Measurements from ENCODE around the gene ZFP42. TPM values are rescaled to one million over a fixed set of nuclear protein-coding genes. Genes with fewer than 3 reads are reported as not detected.

The ZFP42 gene
- total RNA-seq, 1 experiment from 2014 or later, result 0.12 TPM

DNA sequence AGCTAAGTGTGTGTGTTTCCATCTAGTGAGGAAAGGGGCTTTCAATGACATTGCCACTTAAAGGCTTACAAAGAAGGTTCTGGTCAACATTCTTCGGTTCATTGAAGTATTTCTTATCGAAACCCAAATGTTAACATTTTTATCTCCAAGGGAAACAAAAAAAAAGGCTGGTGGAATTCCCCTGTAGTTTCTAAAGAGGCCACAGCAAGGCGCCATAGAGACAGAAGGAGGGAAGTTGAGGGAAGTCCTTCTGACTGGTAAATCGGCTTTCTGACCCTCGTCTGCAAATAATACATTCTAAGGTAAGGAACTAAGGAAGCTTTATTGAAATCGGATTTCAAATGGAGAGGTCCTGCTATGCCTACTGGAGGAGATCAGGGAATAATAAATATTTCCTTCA, 1.7 kb upstream of the ZFP42 start (continued):
- TF ChIP-seq, protein P1, sequence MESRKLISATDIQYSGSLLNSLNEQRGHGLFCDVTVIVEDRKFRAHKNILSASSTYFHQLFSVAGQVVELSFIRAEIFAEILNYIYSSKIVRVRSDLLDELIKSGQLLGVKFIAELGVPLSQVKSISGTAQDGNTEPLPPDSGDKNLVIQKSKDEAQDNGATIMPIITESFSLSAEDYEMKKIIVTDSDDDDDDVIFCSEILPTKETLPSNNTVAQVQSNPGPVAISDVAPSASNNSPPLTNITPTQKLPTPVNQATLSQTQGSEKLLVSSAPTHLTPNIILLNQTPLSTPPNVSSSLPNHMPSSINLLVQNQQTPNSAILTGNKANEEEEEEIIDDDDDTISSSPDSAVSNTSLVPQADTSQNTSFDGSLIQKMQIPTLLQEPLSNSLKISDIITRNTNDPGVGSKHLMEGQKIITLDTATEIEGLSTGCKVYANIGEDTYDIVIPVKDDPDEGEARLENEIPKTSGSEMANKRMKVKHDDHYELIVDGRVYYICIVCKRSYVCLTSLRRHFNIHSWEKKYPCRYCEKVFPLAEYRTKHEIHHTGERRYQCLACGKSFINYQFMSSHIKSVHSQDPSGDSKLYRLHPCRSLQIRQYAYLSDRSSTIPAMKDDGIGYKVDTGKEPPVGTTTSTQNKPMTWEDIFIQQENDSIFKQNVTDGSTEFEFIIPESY (IDR thresholded peaks at IDR 0.05; ENCODE audit: extremely low read depth, insufficient replicate concordance, low read length), result no peak
- TF ChIP-seq ZNF274 (IDR thresholded peaks at IDR 0.05; ENCODE audit: low read depth, low read length) (no peak), SIN3A (IDR thresholded peaks at IDR 0.05; ENCODE audit: low read depth) (no peak), CEBPB (IDR thresholded peaks at IDR 0.05; ENCODE audit: low read depth) (no peak), POLR2AphosphoS5 (IDR thresholded peaks at IDR 0.05; ENCODE audit: low read depth, low read length) (no peak), EZH2 (IDR thresholded peaks at IDR 0.05) (no peak)

DNA sequence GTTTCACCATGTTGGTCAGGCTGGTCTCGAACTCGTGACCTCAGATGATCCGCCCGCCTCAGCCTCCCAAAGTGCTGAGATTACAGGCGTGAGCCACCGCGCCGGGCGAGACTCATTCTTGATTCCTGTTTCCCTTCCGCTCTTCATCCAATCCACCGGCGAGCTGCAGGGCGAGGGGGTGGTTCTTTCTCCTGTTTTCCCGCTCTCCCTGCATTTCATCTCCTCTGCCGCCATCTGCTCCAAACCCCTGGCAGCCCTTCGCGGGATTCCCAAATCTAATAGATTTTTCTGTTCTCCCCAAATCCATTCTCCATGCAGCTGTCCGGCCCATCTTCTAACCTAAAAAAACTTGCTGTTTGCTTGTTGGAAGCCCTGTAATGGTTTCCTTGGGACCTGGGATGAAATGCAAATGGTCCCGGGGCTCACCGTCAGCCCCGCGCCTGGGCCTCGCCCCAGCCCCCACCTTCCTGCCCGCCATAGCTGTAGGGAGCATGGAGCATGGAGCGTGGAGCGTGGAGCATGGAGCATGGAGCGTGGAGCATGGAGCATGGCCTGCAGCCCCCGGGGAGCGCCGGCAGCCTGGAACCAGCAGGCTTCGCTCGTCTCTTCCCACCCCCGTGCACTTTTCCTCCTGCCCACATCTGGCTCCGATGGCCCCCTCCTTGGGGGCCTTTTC, 1.1 kb downstream of the ZFP42 start:
- no peak overlapping the region for H3K9ac ChIP-seq (ENCODE audit: low read length)
- ChIA-PET RAD21 (ENCODE audit: low non-redundant PET in 1 of 2, low total read pairs in 2 of 2, uncharacterized antibody in 2 of 2, unreplicated experiment in 2 of 2) (no interaction called here), CTCF (interaction anchor here (0.6 kb wide), 1 partner anchor 13 kb away, joined by 4 read pairs; no protein-coding TSS in a partner anchor), POLR2A (no interaction called here)
- H3K4me1 ChIP-seq (ENCODE audit: control insufficient read depth in 1 of 2, insufficient read depth in 2 of 2, low read length in 2 of 2), result peaks cover 2 to 13% of the 10 kb centered on the region in 2 experiments; a peak in 3 of 4 replicates
- ATAC-seq, result no peak
- no peaks in the 10 kb centered on the region for H3K79me2 ChIP-seq (ENCODE audit: insufficient read depth, low read length)
- H3K9me3 ChIP-seq (ENCODE audit: control insufficient read depth in 1 of 2, insufficient read depth in 1 of 2, low read depth in 1 of 2, low read length in 2 of 2), result no peaks in the 10 kb centered on the region
- no TSS peak for BruUV-seq (replicated peaks)
- H3K36me3 ChIP-seq (ENCODE audit: control insufficient read depth in 1 of 2, insufficient read depth in 2 of 2, low read length in 2 of 2), result no peaks in the 10 kb centered on the region
- intact Hi-C loops (cut with micrococcal nuclease), result loop anchor here (10.0 kb wide), 1 partner anchor 1272 kb away; the partner anchor contains the start of gene FAT1
- no peaks in the 10 kb centered on the region for H4K20me1 ChIP-seq (ENCODE audit: insufficient read depth)
- H3K9me2 ChIP-seq (ENCODE audit: insufficient read depth), result no peaks in the 10 kb centered on the region
- H3K27me3 ChIP-seq (ENCODE audit: insufficient read depth, low read length), result no peaks in the 10 kb centered on the region
- no peak overlapping the region for H3K4me2 ChIP-seq (ENCODE audit: low read length)
- H2AFZ ChIP-seq (ENCODE audit: low read depth, low read length, poor library complexity, severe bottlenecking), result no peak overlapping the region
- DNase-seq (ENCODE audit: low read depth, low spot score), result no peak
- H3K4me3 ChIP-seq (replicated peaks in 1 of 2; ENCODE audit: low read depth in 1 of 2, low read length in 2 of 2), result no peak overlapping the region
- H3K27ac ChIP-seq (ENCODE audit: low read depth, low read length), result no peak overlapping the region
- no peak for TF ChIP-seq CEBPB (IDR thresholded peaks at IDR 0.05; ENCODE audit: low read depth)
- no peak for TF ChIP-seq POLR2AphosphoS5 (IDR thresholded peaks at IDR 0.05; ENCODE audit: low read depth, low read length)
- TF ChIP-seq, protein P2, sequence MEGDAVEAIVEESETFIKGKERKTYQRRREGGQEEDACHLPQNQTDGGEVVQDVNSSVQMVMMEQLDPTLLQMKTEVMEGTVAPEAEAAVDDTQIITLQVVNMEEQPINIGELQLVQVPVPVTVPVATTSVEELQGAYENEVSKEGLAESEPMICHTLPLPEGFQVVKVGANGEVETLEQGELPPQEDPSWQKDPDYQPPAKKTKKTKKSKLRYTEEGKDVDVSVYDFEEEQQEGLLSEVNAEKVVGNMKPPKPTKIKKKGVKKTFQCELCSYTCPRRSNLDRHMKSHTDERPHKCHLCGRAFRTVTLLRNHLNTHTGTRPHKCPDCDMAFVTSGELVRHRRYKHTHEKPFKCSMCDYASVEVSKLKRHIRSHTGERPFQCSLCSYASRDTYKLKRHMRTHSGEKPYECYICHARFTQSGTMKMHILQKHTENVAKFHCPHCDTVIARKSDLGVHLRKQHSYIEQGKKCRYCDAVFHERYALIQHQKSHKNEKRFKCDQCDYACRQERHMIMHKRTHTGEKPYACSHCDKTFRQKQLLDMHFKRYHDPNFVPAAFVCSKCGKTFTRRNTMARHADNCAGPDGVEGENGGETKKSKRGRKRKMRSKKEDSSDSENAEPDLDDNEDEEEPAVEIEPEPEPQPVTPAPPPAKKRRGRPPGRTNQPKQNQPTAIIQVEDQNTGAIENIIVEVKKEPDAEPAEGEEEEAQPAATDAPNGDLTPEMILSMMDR (IDR thresholded peaks at IDR 0.05 in 2 of 3, conservative IDR thresholded peaks at IDR 0.05 in 1 of 3; ENCODE audit: borderline replicate concordance in 1 of 3, insufficient read depth in 1 of 3, low read depth in 2 of 3, low read length in 2 of 3), result no peak
- TF ChIP-seq YY1 (IDR thresholded peaks at IDR 0.05; ENCODE audit: extremely low read depth, insufficient replicate concordance, low read depth, low read length), result no peak
- no peak for TF ChIP-seq POLR2A (IDR thresholded peaks at IDR 0.05; ENCODE audit: borderline replicate concordance, extremely low read depth, insufficient read depth, insufficient read length)
- no peak for TF ChIP-seq ZNF274 (IDR thresholded peaks at IDR 0.05; ENCODE audit: low read depth, low read length)
- TF ChIP-seq JUND (IDR thresholded peaks at IDR 0.05), result no peak
- no peak for TF ChIP-seq EZH2 (IDR thresholded peaks at IDR 0.05)
- no peak for TF ChIP-seq EZH2phosphoT487 (IDR thresholded peaks at IDR 0.05; ENCODE audit: borderline replicate concordance)
- no peak for TF ChIP-seq RAD21 (IDR thresholded peaks at IDR 0.05; ENCODE audit: low read depth)
- TF ChIP-seq, protein P3, sequence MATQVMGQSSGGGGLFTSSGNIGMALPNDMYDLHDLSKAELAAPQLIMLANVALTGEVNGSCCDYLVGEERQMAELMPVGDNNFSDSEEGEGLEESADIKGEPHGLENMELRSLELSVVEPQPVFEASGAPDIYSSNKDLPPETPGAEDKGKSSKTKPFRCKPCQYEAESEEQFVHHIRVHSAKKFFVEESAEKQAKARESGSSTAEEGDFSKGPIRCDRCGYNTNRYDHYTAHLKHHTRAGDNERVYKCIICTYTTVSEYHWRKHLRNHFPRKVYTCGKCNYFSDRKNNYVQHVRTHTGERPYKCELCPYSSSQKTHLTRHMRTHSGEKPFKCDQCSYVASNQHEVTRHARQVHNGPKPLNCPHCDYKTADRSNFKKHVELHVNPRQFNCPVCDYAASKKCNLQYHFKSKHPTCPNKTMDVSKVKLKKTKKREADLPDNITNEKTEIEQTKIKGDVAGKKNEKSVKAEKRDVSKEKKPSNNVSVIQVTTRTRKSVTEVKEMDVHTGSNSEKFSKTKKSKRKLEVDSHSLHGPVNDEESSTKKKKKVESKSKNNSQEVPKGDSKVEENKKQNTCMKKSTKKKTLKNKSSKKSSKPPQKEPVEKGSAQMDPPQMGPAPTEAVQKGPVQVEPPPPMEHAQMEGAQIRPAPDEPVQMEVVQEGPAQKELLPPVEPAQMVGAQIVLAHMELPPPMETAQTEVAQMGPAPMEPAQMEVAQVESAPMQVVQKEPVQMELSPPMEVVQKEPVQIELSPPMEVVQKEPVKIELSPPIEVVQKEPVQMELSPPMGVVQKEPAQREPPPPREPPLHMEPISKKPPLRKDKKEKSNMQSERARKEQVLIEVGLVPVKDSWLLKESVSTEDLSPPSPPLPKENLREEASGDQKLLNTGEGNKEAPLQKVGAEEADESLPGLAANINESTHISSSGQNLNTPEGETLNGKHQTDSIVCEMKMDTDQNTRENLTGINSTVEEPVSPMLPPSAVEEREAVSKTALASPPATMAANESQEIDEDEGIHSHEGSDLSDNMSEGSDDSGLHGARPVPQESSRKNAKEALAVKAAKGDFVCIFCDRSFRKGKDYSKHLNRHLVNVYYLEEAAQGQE (IDR thresholded peaks at IDR 0.05; ENCODE audit: low read depth), result no peak
- TF ChIP-seq, protein P4, sequence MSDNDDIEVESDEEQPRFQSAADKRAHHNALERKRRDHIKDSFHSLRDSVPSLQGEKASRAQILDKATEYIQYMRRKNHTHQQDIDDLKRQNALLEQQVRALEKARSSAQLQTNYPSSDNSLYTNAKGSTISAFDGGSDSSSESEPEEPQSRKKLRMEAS (IDR thresholded peaks at IDR 0.05), result no peak
- TF ChIP-seq, protein P5, sequence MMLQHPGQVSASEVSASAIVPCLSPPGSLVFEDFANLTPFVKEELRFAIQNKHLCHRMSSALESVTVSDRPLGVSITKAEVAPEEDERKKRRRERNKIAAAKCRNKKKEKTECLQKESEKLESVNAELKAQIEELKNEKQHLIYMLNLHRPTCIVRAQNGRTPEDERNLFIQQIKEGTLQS (IDR thresholded peaks at IDR 0.05), result no peak
- TF ChIP-seq SIN3A (IDR thresholded peaks at IDR 0.05; ENCODE audit: low read depth), result no peak
- TF ChIP-seq SP1 (IDR thresholded peaks at IDR 0.05; ENCODE audit: low read depth), result no peak
